B cell (primary cell): Measurements from ENCODE around the gene WDR82. TPM values are rescaled to one million over a fixed set of nuclear protein-coding genes. Genes with fewer than 3 reads are reported as not detected.

Source experiments
- ATAC-seq: fragments of 200-7000 bp; cut with Tn5 transposase; one replicate; pipeline ENCODE4 v1.10.0; 2021; ENCODE audit warnings: low read depth, mild to moderate bottlenecking, moderate number of reproducible peaks, moderate library complexity
- CTCF ChIA-PET: fragments of 350-600 bp; sonication (Branson Sonifier 250); formaldehyde crosslinking; loops from one replicate; lab custom pipeline; 2021; ENCODE audit warnings: antibody characterized with exemption, inconsistent platforms; lab: Charles Lee
- POLR2A ChIA-PET: fragments of 350-600 bp; sonication (Branson Sonifier 250); formaldehyde crosslinking; loops from one replicate; lab custom pipeline; 2021; ENCODE audit warnings: antibody characterized with exemption; lab: Charles Lee
- DNase-seq: peaks from one replicate; pipeline ENCODE4 v3.0.0; 2013
- H2AFZ ChIP-seq: 2 replicates; pipeline ENCODE4 v1.6.1; 2012; ENCODE audit warnings: mild to moderate bottlenecking, low read depth, low read length; ENCODE audit not compliant: insufficient read depth, poor library complexity, severe bottlenecking
- H3K27ac ChIP-seq, 2 donors: 1 replicate in 1 of 2; 2 replicates in 1 of 2; pipeline ENCODE4 v1.5.1; 2012 to 2013; ENCODE audit warnings: low read length in 2 of 2, mild to moderate bottlenecking in 2 of 2, moderate library complexity in 1 of 2
- H3K27me3 ChIP-seq, 4 experiments: fragments of 200-600 bp in 1 of 4; sonication (generic) in 1 of 4; replicated peaks in 1 of 4; 1 replicate in 2 of 4; 2 replicates in 2 of 4; pipeline versions ENCODE4 v1.6.1 to v1.7.0; 2013 to 2016; ENCODE audit warnings: low read length in 3 of 4, mild to moderate bottlenecking in 2 of 4, mixed read lengths in 1 of 4, moderate library complexity in 1 of 4; ENCODE audit not compliant: insufficient read depth in 4 of 4, control insufficient read depth in 3 of 4; ENCODE audit errors: control extremely low read depth in 1 of 4
- H3K36me3 ChIP-seq, 2 experiments: replicated peaks in 1 of 2; 1 replicate in 1 of 2; 2 replicates in 1 of 2; pipeline versions ENCODE4 v1.6.1 to v1.7.1; 2013; ENCODE audit warnings: low read length in 1 of 2; ENCODE audit not compliant: insufficient read depth in 2 of 2, control insufficient read depth in 1 of 2; ENCODE audit errors: control extremely low read depth in 1 of 2, extremely low read depth in 1 of 2
- H3K4me1 ChIP-seq, 2 donors: fragments of 200-600 bp in 1 of 2; sonication (generic) in 1 of 2; 1 replicate in 1 of 2; 2 replicates in 1 of 2; pipeline versions ENCODE4 v1.5.1 to v1.6.1; 2013 to 2017; ENCODE audit warnings: low read length in 2 of 2; ENCODE audit not compliant: control insufficient read depth in 2 of 2, insufficient read depth in 2 of 2
- H3K4me2 ChIP-seq: replicated peaks from 2 replicates; pipeline ENCODE3; 2012; ENCODE audit warnings: mild to moderate bottlenecking, low read depth, low read length; ENCODE audit not compliant: poor library complexity, severe bottlenecking
- H3K4me3 ChIP-seq, 5 experiments: fragments of 200-600 bp in 1 of 5; sonication (generic) in 1 of 5; 1 replicate in 3 of 5; 2 replicates in 2 of 5; pipeline versions ENCODE4 v1.5.1 to v1.7.0; 2011 to 2016; ENCODE audit warnings: low read length in 4 of 5, mild to moderate bottlenecking in 4 of 5, low read depth in 2 of 5, control low read depth in 1 of 5, moderate library complexity in 1 of 5; ENCODE audit not compliant: insufficient read depth in 1 of 5; ENCODE audit errors: control extremely low read depth in 1 of 5, extremely low read depth in 1 of 5
- H3K79me2 ChIP-seq: fragments of 200-600 bp; sonication (generic); one replicate; pipeline ENCODE4 v1.6.0; 2016; ENCODE audit warnings: low read length; ENCODE audit not compliant: control insufficient read depth, insufficient read depth
- H3K9ac ChIP-seq: fragments of 200-600 bp; sonication (generic); 2 replicates; pipeline ENCODE4 v1.6.1; 2017; ENCODE audit warnings: mild to moderate bottlenecking, low read length, moderate library complexity
- H3K9me3 ChIP-seq, 3 donors: one replicate each; pipeline versions ENCODE4 v1.6.1 to v1.7.1; 2013; ENCODE audit warnings: low read length in 2 of 3; ENCODE audit not compliant: control insufficient read depth in 2 of 3, insufficient read depth in 1 of 3; ENCODE audit errors: control extremely low read depth in 1 of 3
- H4K20me1 ChIP-seq: 2 replicates; pipeline ENCODE4 v1.6.0; 2012; ENCODE audit warnings: mild to moderate bottlenecking, low read length; ENCODE audit not compliant: insufficient read depth, control insufficient read depth, poor library complexity, severe bottlenecking
- H3K27ac Mint-ChIP-seq: one replicate; pipeline ENCODE4 v1.8.0; 2021; ENCODE audit warnings: mixed read lengths
- H3K27me3 Mint-ChIP-seq: one replicate; pipeline ENCODE4 v1.8.0; 2021; ENCODE audit warnings: mixed read lengths
- H3K4me1 Mint-ChIP-seq: one replicate; pipeline ENCODE4 v1.8.0; 2021; ENCODE audit warnings: mixed read lengths
- H3K4me3 Mint-ChIP-seq: one replicate; pipeline ENCODE4 v1.8.0; 2021; ENCODE audit warnings: mixed read lengths
- H3K9me3 Mint-ChIP-seq: one replicate; pipeline ENCODE4 v1.8.0; 2022; ENCODE audit warnings: mixed read lengths; ENCODE audit not compliant: insufficient read depth
- CTCF ChIP-seq: fragments of 200-600 bp; IDR thresholded peaks from one replicate; pipeline ENCODE4 v1.8.0; 2022; ENCODE audit warnings: antibody characterized with exemption, mild to moderate bottlenecking
- EZH2 ChIP-seq: IDR thresholded peaks from 2 replicates; pipeline ENCODE4 v1.6.1; 2012; ENCODE audit warnings: borderline replicate concordance, low read depth, mild to moderate bottlenecking, moderate library complexity, low read length; ENCODE audit not compliant: insufficient read depth, poor library complexity, severe bottlenecking
- WGBS: methylation state at CpG from one replicate; pipeline ENCODE4 v1.1.5; 2013; ENCODE audit warnings: missing lambda C conversion rate; ENCODE audit not compliant: insufficient coverage; 5-methylcytosine and 5-hydroxymethylcytosine counted together
- intact Hi-C: fragments of 100-400 bp; cut with micrococcal nuclease; formaldehyde crosslinking; loops from one replicate; pipeline ENCODE4 v1.10.0; 2022
- polyA plus RNA-seq: library from polyadenylated mRNA; depleted of rRNA; stranded (reverse); fragments of >200 nt; gene quantifications from 2 replicates; pipeline ENCODE4 v1.2.3, GENCODE V29; 2012
- total RNA-seq, 2 donors: library from RNA; stranded (reverse); fragments of 120-200 nt in 1 of 2; gene quantifications; 1 replicate in 1 of 2; 2 replicates in 1 of 2; pipeline versions ENCODE4 v1.2.3 to v1.2.4, GENCODE V29; 2013 to 2022

Gene WDR82
- total and polyA plus RNA-seq, 2 donors (not counting 1 experiment from before 2014, with no cell fraction given): 27.8 to 101 TPM

DNA sequence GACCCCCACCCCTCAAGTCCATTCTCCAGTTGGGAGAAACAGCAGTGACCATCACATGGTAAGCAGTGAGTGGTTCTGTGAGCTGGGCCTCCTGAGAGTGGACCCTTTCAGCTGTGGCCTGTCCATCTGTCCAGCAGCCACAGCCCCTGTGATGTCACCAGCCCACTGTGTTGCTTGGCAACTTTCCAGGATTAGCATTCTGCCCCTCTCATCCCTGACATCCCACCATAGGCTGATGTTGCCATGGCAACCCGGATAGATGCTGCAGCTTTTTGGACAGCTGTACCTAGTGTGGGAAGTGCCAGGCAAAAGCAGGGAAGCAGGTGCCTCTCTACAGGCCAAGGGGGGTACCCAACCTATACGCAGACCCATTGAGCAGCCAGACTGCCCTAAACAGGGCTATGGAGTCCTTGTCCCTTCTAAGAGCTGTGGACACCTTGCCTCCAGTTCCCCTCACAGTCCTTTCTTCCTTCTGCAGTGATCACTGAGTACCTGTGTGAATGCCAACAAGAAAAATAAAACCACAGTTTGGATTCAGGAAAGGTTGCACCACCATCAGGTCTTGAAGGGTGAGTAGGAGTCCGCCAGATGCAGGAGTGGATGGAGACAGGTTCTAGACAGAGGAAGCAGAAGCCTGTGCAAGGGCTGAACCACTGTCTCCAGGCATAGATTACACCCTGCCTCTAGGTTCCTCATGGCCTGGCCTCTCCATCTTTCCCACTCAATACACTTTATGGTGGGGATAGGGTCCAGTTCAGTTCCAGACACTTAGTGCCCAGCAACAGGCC lies 37.7 kb upstream of the WDR82 start, which contains the start of gene DNAH1:
DNAH1 (plus strand) TSS at position 343 of the 788 bp plus-strand sequence. CDS start 6,124 bp downstream, outside the sequence.
- H3K79me2 ChIP-seq: peaks cover 6% of the 10 kb centered on the region
- H3K36me3 ChIP-seq: peaks cover 0 to 2% of the 10 kb centered on the region in 2 experiments
- H3K4me3 Mint-ChIP-seq: peak within 1 kb of the TSS; percentile 84
- H3K4me1 Mint-ChIP-seq: peaks cover 51% of the 10 kb centered on the region
- no peaks in the 10 kb centered on the region for H3K9me3 ChIP-seq
- intact Hi-C loops: no loop called here
- ChIA-PET CTCF (interaction anchor here (1.2 to 5.2 kb wide), 3 partner anchors 23 to 25 kb away, joined by 4 to 29 read pairs (median 8); no protein-coding TSS in a partner anchor), POLR2A (interaction anchor here (1.4 kb wide), 1 partner anchor 27 kb away, joined by 4 read pairs; no protein-coding TSS in a partner anchor)
- ATAC-seq (no peak), DNase-seq (no peak)
- H3K27ac ChIP-seq: no peak within 1 kb of the TSS
- H2AFZ ChIP-seq: no peak within 1 kb of the TSS
- H3K27ac Mint-ChIP-seq: peak within 1 kb of the TSS; percentile 67
- peak within 1 kb of the TSS in 1 of 5 experiments; percentile 61 for H3K4me3 ChIP-seq
- no peaks in the 10 kb centered on the region for H3K9me3 Mint-ChIP-seq
- no peaks in the 10 kb centered on the region for H3K27me3 ChIP-seq
- no peak within 1 kb of the TSS for H3K9ac ChIP-seq
- H3K4me2 ChIP-seq: peak within 1 kb of the TSS; percentile 86
- TF ChIP-seq CTCF (no peak), EZH2 (no peak)
- H3K27me3 Mint-ChIP-seq: no peaks in the 10 kb centered on the region
- WGBS: 94% methylated on average over 3 of the region's 3 CpGs
- no peaks in the 10 kb centered on the region for H4K20me1 ChIP-seq
- peaks cover 24 to 47% of the 10 kb centered on the region in 2 donors for H3K4me1 ChIP-seq

DNA sequence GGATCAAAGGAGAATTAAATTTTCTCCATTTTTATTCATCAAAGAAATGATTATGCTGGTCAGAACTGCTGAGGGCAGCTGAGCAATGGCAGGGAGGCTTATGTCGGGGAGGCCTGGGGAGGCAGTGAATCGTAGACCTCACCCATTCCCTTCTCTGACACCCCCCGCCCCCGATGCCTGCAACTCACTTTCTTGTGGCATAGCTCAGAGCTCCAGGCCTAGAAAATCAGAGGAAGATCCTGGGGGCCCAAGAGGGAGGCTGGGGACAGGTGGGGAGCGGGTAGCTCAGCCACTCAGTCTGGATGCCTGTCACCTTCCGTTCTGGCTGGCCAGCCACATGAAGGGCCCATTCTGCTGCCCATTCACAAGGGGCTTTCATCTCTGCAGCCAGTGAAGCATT lies 36.6 kb upstream of the WDR82 start:
- H3K4me1 Mint-ChIP-seq: peaks cover 62% of the 10 kb centered on the region
- TF ChIP-seq CTCF (no peak), EZH2 (no peak)

More for the DNA sequence above, 36.6 kb upstream of the WDR82 start:
- no peak overlapping the region for H3K27ac ChIP-seq
- no peak overlapping the region for H3K4me2 ChIP-seq
- Mint-ChIP-seq H3K27me3 (no peaks in the 10 kb centered on the region), H3K4me3 (peak overlapping the region; percentile 76), H3K27ac (peak overlapping the region; percentile 94), H3K9me3 (no peaks in the 10 kb centered on the region)
- H3K9ac ChIP-seq: no peak overlapping the region
- no peak for DNase-seq
- no peak for ATAC-seq
- peaks cover 36 to 58% of the 10 kb centered on the region in 2 donors for H3K4me1 ChIP-seq
- ChIA-PET CTCF (interaction anchor here (1.1 to 2.5 kb wide), 5 partner anchors 15 to 94 kb away, joined by 3 to 20 read pairs (median 4); no protein-coding TSS in a partner anchor), POLR2A (interaction anchor here (0.6 kb wide), 1 partner anchor 88 kb away, joined by 4 read pairs; no protein-coding TSS in a partner anchor)
- H3K4me3 ChIP-seq: no peak overlapping the region
- intact Hi-C loops: no loop called here
- H3K27me3 ChIP-seq: no peaks in the 10 kb centered on the region
- H3K36me3 ChIP-seq: peaks cover under 1 to 2% of the 10 kb centered on the region in 2 experiments
- 100% methylated on average over 3 of the region's 6 CpGs for WGBS
- no peaks in the 10 kb centered on the region for H3K9me3 ChIP-seq
- no peaks in the 10 kb centered on the region for H4K20me1 ChIP-seq
- no peak overlapping the region for H2AFZ ChIP-seq
- peaks cover 6% of the 10 kb centered on the region for H3K79me2 ChIP-seq
